RWPE1 (cell line): ENCODE measurements around the gene ZNF521.

Source experiments
- CTCF ChIA-PET: fragments of 350-600 bp; sonication (Branson Sonifier 250); formaldehyde crosslinking; extraction: SDS; loops from one replicate; lab custom pipeline; 2021; lab: Yijun Ruan, JAX
- POLR2A ChIA-PET: fragments of 400-600 bp; formaldehyde crosslinking; extraction: SDS; loops from one replicate; lab custom pipeline; 2020; ENCODE audit warnings: antibody characterized with exemption; ENCODE audit not compliant: low non-redundant PET; lab: Yijun Ruan, JAX
- DNase-seq: peaks from one replicate; pipeline ENCODE4 v3.0.0; 2012; ENCODE audit warnings: low spot score
- H3K27ac ChIP-seq: fragments of 450-650 bp; 2 replicates; pipeline ENCODE4 v1.5.1; 2017
- CTCF ChIP-seq: fragments of 450-650 bp; conservative IDR thresholded peaks from 2 replicates; pipeline ENCODE4 v1.5.1; 2017; ENCODE audit warnings: low read depth, mild to moderate bottlenecking

Gene ZNF521

GRCh38 chr18:25080211-25080610, 271.8 kb downstream of the ZNF521 start:
- TF ChIP-seq CTCF: no peak
- H3K27ac ChIP-seq: no peak overlapping the region
- CTCF ChIA-PET: no interaction called here
- POLR2A ChIA-PET: no interaction called here
- no peak for DNase-seq

- no peak for TF ChIP-seq CTCF
- no peak for DNase-seq
- H3K27ac ChIP-seq: no peak overlapping the region
- ChIA-PET POLR2A (no interaction called here), CTCF (no interaction called here)
Measured at GRCh38 chr18:25077944-25078723, 273.8 kb downstream of the ZNF521 start.

DNA sequence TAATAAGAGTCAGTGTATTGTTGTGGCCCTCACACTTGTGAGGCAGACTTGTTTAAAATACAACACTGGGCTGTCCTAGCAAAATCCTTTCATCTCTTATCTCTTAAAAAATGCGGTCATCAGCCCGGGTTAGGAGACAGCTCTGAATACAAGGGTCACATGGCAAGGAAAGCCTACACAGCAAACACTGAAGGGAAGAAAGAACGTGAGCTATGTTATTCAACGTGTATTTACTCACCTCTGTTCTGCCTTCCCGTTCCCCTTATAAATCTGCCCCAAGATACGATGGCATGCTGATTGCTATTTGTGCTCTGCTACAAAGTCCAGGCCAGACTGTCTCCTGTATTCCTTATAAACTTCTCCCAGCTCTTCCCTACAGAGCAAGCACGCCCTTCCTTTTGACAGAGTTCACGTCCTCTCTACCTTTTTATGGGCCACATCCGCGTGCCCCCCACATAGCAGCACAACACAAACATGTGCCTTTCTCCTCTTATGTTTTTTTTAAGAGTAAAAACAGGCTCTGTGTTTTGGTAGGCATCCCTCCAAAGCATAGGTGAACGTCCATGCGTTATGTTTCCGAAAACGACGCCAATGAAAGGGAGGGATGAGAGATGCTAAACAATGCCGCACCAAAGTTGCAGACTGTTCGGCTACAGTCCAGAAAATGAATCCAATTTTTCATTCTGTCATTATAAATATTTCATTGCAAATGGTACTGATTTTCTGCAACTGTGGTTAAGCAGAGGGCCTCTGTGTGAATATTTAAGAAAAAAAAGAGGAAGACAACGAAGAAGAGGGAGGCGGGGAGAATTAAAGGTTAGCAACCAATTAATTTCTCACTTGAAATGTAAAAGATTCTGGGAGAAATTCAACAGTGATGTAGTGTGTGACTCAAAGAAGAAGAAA, 274.7 kb downstream of the ZNF521 start:
- ChIA-PET CTCF (no interaction called here), POLR2A (no interaction called here)
- no peak overlapping the region for H3K27ac ChIP-seq
- TF ChIP-seq CTCF: no peak
- no peak for DNase-seq

GRCh38 chr18:25075783-25076182, 276.2 kb downstream of the ZNF521 start:
- no peak overlapping the region for H3K27ac ChIP-seq
- ChIA-PET POLR2A (no interaction called here), CTCF (no interaction called here)
- TF ChIP-seq CTCF: no peak
- no peak for DNase-seq

DNA sequence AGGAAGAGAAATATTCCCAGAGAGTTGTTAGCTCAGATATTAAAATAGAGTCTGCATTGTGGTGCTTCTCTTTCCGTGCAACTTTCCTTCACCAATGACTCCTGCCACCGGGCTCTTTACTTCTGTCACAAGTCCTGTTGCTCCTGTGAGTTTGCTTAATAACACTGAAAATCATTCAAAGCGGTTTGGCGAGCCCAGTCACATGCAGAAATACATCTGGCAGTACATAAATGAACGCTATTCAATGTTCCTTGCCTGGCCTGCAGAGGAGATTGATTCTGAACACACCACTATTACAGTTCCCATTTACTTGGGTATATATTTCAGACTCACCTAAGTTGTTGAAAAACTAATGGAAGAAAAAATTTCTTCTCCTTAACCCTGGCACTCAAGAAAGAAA, 276.6 kb downstream of the ZNF521 start:
- CTCF ChIA-PET: no interaction called here
- H3K27ac ChIP-seq: no peak overlapping the region
- DNase-seq: no peak
- POLR2A ChIA-PET: no interaction called here
- TF ChIP-seq CTCF: no peak

DNA sequence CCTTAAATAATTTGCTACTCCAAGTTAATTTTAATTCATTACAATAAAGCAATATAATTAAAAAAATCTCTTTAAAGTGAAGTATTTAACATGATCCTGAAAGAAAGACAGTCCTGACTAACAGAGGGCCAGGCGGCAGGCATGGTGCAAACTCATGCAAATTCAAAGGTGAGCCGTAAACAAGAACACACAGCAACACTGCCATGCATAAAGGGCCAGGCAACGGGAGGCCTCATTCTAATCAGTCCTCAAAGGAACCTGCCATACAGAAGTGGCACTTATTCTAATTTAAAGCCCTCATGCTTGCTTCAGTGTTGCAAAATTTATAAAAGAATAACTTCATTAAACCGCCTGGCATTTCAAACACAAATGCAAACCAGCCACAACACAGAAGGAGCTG, 277.0 kb downstream of the ZNF521 start:
- POLR2A ChIA-PET: no interaction called here
- TF ChIP-seq CTCF: no peak
- no peak overlapping the region for H3K27ac ChIP-seq
- CTCF ChIA-PET: no interaction called here
- DNase-seq: no peak
